HEK293 (cell line): ENCODE measurements around the gene MED15.
A peak's percentile ranks its signal among the peaks of the same experiment; 100 is the strongest.
"Not testable (repeated sequence)": the region's sequence is repeated elsewhere in the genome, so short reads cannot be mapped to it uniquely, and the experiment has no call there.

Source experiments
- CTCF ChIA-PET: fragments of 350-600 bp; formaldehyde crosslinking; extraction: SDS; loops from one replicate; lab custom pipeline; 2021; ENCODE audit warnings: antibody characterized with exemption; lab: Yijun Ruan, JAX
- POLR2A ChIA-PET: fragments of 300-600 bp; formaldehyde crosslinking; extraction: SDS; loops from one replicate; lab custom pipeline; 2020; ENCODE audit warnings: antibody characterized with exemption, inconsistent platforms; lab: Yijun Ruan, JAX
- H3K27ac ChIP-seq: fragments of 200-500 bp; sonication (Bioruptor generic); 2 replicates; pipeline ENCODE4 v1.5.1; 2014; ENCODE audit warnings: low read depth, low read length, control low read depth, inconsistent platforms; ENCODE audit errors: extremely low read depth
- H3K36me3 ChIP-seq, 2 experiments: fragments of 200-500 bp in 1 of 2; sonication (Bioruptor generic) in 1 of 2; 1 replicate in 1 of 2; 2 replicates in 1 of 2; pipeline ENCODE4 v1.5.1; 2014 to 2017; ENCODE audit warnings: inconsistent platforms in 2 of 2, low read length in 2 of 2; ENCODE audit not compliant: control insufficient read depth in 2 of 2, insufficient read depth in 1 of 2
- H3K4me1 ChIP-seq: fragments of 200-500 bp; sonication (Bioruptor generic); 2 replicates; pipeline ENCODE4 v1.5.1; 2014; ENCODE audit warnings: mild to moderate bottlenecking, low read length, inconsistent platforms; ENCODE audit not compliant: control insufficient read depth, insufficient read depth
- H3K4me3 ChIP-seq: 2 replicates; pipeline ENCODE4 v1.5.1; 2011; ENCODE audit warnings: low read depth, mild to moderate bottlenecking, control low read depth, low read length, moderate library complexity
- H3K9me3 ChIP-seq: fragments of 200-500 bp; sonication (Bioruptor generic); 2 replicates; pipeline ENCODE4 v1.5.1; 2014; ENCODE audit warnings: low read depth, low read length, inconsistent platforms; ENCODE audit not compliant: control insufficient read depth, insufficient read depth
- KLF16 ChIP-seq: fragments of 450-650 bp; formaldehyde crosslinking; IDR thresholded peaks from 2 replicates; pipeline ENCODE4 v1.5.1; 2017; ENCODE audit warnings: missing biosample characterization, missing genetic modification characterization
- MEIS1 ChIP-seq: sonication (generic); formaldehyde crosslinking; IDR thresholded peaks from 2 replicates; pipeline ENCODE4 v1.8.1; 2022; ENCODE audit warnings: missing genetic modification reagents, mild to moderate bottlenecking, borderline replicate concordance
- OVOL3 ChIP-seq: fragments of 450-650 bp; formaldehyde crosslinking; IDR thresholded peaks from 2 replicates; pipeline ENCODE4 v1.5.1; 2016; ENCODE audit warnings: missing biosample characterization, missing genetic modification characterization
- SP7 ChIP-seq: fragments of 450-650 bp; formaldehyde crosslinking; IDR thresholded peaks from 2 replicates; pipeline ENCODE4 v1.5.1; 2016; ENCODE audit warnings: missing biosample characterization, missing genetic modification characterization
- ZBTB1 ChIP-seq: fragments of 450-650 bp; formaldehyde crosslinking; IDR thresholded peaks from 2 replicates; pipeline ENCODE4 v1.5.1; 2016; ENCODE audit warnings: missing biosample characterization, missing genetic modification characterization
- ZEB2 ChIP-seq: fragments of 450-650 bp; formaldehyde crosslinking; IDR thresholded peaks from 2 replicates; pipeline ENCODE4 v1.5.1; 2016; ENCODE audit warnings: missing biosample characterization, missing genetic modification characterization
- ZFHX2 ChIP-seq: fragments of 450-650 bp; formaldehyde crosslinking; conservative IDR thresholded peaks from 2 replicates; pipeline ENCODE4 v1.5.1; 2016; ENCODE audit warnings: missing biosample characterization, missing genetic modification characterization
- ZNF157 ChIP-seq: fragments of 450-650 bp; formaldehyde crosslinking; IDR thresholded peaks from 2 replicates; pipeline ENCODE4 v1.5.1; 2016; ENCODE audit warnings: missing biosample characterization, missing genetic modification characterization
- ZNF366 ChIP-seq: fragments of 450-650 bp; formaldehyde crosslinking; conservative IDR thresholded peaks from 2 replicates; pipeline ENCODE4 v1.5.1; 2016; ENCODE audit warnings: missing biosample characterization, missing genetic modification characterization
- ZNF391 ChIP-seq: fragments of 450-650 bp; formaldehyde crosslinking; IDR thresholded peaks from 2 replicates; pipeline ENCODE4 v1.5.1; 2016; ENCODE audit warnings: low read depth, missing biosample characterization, missing genetic modification characterization, borderline replicate concordance
- ZNF677 ChIP-seq: fragments of 450-650 bp; IDR thresholded peaks from 2 replicates; pipeline ENCODE4 v1.5.0; 2018; ENCODE audit warnings: missing biosample characterization, mild to moderate bottlenecking, missing genetic modification characterization, moderate library complexity
- ZNF768 ChIP-seq: fragments of 450-650 bp; formaldehyde crosslinking; IDR thresholded peaks from 2 replicates; pipeline ENCODE4 v1.5.1; 2018; ENCODE audit warnings: missing biosample characterization, mild to moderate bottlenecking, missing genetic modification characterization
- ZSCAN16 ChIP-seq: fragments of 450-650 bp; formaldehyde crosslinking; IDR thresholded peaks from 2 replicates; pipeline ENCODE4 v1.5.1; 2016; ENCODE audit warnings: missing biosample characterization, missing genetic modification characterization
- TF ChIP-seq, protein P1 (sequence below): fragments of 450-650 bp; formaldehyde crosslinking; IDR thresholded peaks from 2 replicates; pipeline ENCODE4 v1.5.1; 2017; ENCODE audit warnings: missing biosample characterization, missing genetic modification characterization
- TF ChIP-seq, protein P2 (sequence below): fragments of 450-650 bp; formaldehyde crosslinking; IDR thresholded peaks from 2 replicates; pipeline ENCODE4 v1.5.1; 2016; ENCODE audit warnings: missing biosample characterization, missing genetic modification characterization
- TF ChIP-seq, protein P3 (sequence below): fragments of 450-650 bp; formaldehyde crosslinking; IDR thresholded peaks from 2 replicates; pipeline ENCODE4 v1.5.1; 2017; ENCODE audit warnings: missing biosample characterization, missing genetic modification characterization
- TF ChIP-seq, protein P4 (sequence below): fragments of 450-650 bp; formaldehyde crosslinking; IDR thresholded peaks from 2 replicates; pipeline ENCODE4 v1.5.1; 2016; ENCODE audit warnings: missing biosample characterization, missing genetic modification characterization
- TF ChIP-seq, protein P5 (sequence below): fragments of 450-650 bp; formaldehyde crosslinking; IDR thresholded peaks from 2 replicates; pipeline ENCODE4 v1.5.1; 2016; ENCODE audit warnings: missing biosample characterization, missing genetic modification characterization
- TF ChIP-seq, protein P6 (sequence below): fragments of 450-650 bp; formaldehyde crosslinking; IDR thresholded peaks from 2 replicates; pipeline ENCODE4 v1.5.1; 2016; ENCODE audit warnings: missing biosample characterization, missing genetic modification characterization

Gene MED15

DNA sequence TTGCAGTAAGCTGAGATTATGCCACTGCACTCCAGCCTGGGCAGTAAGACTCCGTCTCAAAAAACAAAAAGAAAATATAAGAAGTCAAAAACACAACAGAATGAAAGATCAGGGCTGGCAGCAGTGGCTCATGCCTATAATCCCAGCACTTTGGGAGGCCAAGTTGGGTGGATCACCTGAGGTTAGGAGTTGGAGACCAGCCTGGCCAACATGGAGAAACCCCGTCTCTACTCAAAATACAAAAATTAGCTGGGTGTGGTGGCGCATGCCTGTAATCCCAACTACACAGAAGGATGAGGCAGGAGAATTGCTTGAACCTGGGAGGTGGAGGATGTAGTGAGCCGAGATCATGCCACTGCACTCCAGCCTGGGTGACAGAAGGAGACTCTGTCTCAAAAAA is 87.1 kb downstream of the MED15 start:
- H3K4me3 ChIP-seq, H3K36me3 ChIP-seq, H3K4me1 ChIP-seq, H3K9me3 ChIP-seq: not testable (repeated sequence)
- TF ChIP-seq ZFHX2 (tag by site-specific recombination): 0 out of 2 replicates have a peak, but pooled peaks have one; percentile 2
- TF ChIP-seq, all 188 proteins: peak for 1; not testable (repeated sequence) for 187
- POLR2A ChIA-PET, H3K27ac ChIP-seq: not testable (repeated sequence)
- CTCF ChIA-PET: interaction anchor here (0.6 to 2.2 kb wide), 4 partner anchors 23 to 156 kb away, joined by 3 to 9 read pairs (median 4); no protein-coding TSS in a partner anchor

DNA sequence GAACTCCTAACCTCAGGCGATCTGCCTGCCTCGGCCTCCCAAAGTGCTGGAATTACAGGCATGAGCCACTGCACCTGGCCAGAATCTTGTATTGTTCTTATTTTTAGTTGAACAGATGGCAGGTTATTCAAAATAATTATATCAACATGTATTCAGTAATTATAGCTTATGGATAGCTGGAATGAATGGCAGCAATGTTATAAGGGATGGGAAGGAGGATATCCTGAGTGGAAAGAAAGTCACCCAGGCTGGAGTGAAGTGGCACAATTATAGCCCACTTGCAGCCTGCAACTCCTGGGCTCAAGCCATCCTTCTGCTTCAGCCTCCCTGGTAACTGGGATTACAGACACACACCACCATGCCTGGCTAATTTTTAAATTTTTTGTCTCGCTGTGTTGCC is 88.1 kb downstream of the MED15 start:
- no peaks in the 10 kb centered on the region for H3K4me1 ChIP-seq

DNA sequence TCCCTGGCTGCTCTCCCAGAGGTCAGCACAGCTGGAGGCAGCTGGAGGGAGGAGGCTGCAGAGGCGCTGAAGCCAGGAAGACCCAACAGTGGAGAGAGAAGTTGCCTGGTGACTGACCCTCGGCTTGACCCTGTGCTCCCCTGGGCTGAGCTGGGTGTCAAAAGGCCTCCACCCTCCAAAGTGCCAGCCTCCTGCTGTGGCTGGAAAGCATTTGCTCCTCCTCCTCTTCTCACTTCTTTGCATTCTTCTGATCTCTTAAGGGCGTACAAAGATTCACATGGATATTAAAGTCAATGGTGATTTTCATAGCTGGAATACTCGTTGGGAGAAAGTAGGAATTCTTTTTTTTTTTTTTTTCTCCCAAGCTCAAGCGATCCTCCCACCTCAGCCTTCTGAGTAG is 91.7 kb downstream of the MED15 start:
- Histone ChIP-seq H3K27ac (no peak overlapping the region), H3K36me3 (no peaks in the 10 kb centered on the region), H3K9me3 (no peaks in the 10 kb centered on the region), H3K4me1 (no peaks in the 10 kb centered on the region), H3K4me3 (no peak overlapping the region)
- CTCF ChIA-PET: interaction anchor here (0.7 to 1.6 kb wide), 5 partner anchors 27 to 315 kb away, joined by 3 to 5 read pairs (median 3); no protein-coding TSS in a partner anchor
- TF ChIP-seq ZBTB1 (tag by site-specific recombination) (no peak), ZNF768 (tag by site-specific recombination) (no peak), ZNF391 (tag by site-specific recombination) (no peak), ZNF157 (no peak), ZNF677 (tag by site-specific recombination) (no peak), ZNF366 (tag by site-specific recombination) (no peak), ZEB2 (tag by site-specific recombination) (no peak), KLF16 (no peak), ZSCAN16 (tag by site-specific recombination) (no peak), MEIS1 (no peak)
- TF ChIP-seq, protein P1, sequence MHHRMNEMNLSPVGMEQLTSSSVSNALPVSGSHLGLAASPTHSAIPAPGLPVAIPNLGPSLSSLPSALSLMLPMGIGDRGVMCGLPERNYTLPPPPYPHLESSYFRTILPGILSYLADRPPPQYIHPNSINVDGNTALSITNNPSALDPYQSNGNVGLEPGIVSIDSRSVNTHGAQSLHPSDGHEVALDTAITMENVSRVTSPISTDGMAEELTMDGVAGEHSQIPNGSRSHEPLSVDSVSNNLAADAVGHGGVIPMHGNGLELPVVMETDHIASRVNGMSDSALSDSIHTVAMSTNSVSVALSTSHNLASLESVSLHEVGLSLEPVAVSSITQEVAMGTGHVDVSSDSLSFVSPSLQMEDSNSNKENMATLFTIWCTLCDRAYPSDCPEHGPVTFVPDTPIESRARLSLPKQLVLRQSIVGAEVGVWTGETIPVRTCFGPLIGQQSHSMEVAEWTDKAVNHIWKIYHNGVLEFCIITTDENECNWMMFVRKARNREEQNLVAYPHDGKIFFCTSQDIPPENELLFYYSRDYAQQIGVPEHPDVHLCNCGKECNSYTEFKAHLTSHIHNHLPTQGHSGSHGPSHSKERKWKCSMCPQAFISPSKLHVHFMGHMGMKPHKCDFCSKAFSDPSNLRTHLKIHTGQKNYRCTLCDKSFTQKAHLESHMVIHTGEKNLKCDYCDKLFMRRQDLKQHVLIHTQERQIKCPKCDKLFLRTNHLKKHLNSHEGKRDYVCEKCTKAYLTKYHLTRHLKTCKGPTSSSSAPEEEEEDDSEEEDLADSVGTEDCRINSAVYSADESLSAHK: no peak
- TF ChIP-seq, protein P2, sequence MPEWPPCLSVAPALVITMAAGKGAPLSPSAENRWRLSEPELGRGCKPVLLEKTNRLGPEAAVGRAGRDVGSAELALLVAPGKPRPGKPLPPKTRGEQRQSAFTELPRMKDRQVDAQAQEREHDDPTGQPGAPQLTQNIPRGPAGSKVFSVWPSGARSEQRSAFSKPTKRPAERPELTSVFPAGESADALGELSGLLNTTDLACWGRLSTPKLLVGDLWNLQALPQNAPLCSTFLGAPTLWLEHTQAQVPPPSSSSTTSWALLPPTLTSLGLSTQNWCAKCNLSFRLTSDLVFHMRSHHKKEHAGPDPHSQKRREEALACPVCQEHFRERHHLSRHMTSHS (tag by site-specific recombination): no peak
- TF ChIP-seq, protein P3, sequence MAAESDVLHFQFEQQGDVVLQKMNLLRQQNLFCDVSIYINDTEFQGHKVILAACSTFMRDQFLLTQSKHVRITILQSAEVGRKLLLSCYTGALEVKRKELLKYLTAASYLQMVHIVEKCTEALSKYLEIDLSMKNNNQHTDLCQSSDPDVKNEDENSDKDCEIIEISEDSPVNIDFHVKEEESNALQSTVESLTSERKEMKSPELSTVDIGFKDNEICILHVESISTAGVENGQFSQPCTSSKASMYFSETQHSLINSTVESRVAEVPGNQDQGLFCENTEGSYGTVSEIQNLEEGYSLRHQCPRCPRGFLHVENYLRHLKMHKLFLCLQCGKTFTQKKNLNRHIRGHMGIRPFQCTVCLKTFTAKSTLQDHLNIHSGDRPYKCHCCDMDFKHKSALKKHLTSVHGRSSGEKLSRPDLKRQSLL (tag by site-specific recombination): no peak
- TF ChIP-seq, protein P4, sequence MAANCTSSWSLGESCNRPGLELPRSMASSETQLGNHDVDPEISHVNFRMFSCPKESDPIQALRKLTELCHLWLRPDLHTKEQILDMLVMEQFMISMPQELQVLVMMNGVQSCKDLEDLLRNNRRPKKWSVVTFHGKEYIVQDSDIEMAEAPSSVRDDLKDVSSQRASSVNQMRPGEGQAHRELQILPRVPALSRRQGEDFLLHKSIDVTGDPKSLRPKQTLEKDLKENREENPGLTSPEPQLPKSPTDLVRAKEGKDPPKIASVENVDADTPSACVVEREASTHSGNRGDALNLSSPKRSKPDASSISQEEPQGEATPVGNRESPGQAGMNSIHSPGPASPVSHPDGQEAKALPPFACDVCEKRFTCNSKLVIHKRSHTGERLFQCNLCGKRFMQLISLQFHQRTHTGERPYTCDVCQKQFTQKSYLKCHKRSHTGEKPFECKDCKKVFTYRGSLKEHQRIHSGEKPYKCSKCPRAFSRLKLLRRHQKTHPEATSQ: no peak
- TF ChIP-seq, protein P5, sequence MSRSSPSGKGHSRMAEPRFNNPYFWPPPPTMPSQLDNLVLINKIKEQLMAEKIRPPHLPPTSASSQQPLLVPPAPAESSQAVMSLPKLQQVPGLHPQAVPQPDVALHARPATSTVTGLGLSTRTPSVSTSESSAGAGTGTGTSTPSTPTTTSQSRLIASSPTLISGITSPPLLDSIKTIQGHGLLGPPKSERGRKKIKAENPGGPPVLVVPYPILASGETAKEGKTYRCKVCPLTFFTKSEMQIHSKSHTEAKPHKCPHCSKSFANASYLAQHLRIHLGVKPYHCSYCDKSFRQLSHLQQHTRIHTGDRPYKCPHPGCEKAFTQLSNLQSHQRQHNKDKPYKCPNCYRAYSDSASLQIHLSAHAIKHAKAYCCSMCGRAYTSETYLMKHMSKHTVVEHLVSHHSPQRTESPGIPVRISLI (tag by site-specific recombination): no peak
- POLR2A ChIA-PET: interaction anchor here (0.6 kb wide), 1 partner anchor 10 kb away, joined by 3 read pairs; no protein-coding TSS in a partner anchor

More for the DNA sequence above, 88.1 kb downstream of the MED15 start:
- Histone ChIP-seq H3K27ac (no peak overlapping the region), H3K36me3 (no peaks in the 10 kb centered on the region), H3K9me3 (no peaks in the 10 kb centered on the region), H3K4me3 (no peak overlapping the region)
- ChIA-PET CTCF (interaction anchor here (0.7 to 2.2 kb wide), 4 partner anchors 11 to 52 kb away, joined by 3 to 9 read pairs (median 4); no protein-coding TSS in a partner anchor), POLR2A (no interaction called here)
- TF ChIP-seq SP7 (tag by site-specific recombination) (peak; percentile 30; the same call in 1 of the 2 replicates), OVOL3 (no peak)
- TF ChIP-seq, protein P6, sequence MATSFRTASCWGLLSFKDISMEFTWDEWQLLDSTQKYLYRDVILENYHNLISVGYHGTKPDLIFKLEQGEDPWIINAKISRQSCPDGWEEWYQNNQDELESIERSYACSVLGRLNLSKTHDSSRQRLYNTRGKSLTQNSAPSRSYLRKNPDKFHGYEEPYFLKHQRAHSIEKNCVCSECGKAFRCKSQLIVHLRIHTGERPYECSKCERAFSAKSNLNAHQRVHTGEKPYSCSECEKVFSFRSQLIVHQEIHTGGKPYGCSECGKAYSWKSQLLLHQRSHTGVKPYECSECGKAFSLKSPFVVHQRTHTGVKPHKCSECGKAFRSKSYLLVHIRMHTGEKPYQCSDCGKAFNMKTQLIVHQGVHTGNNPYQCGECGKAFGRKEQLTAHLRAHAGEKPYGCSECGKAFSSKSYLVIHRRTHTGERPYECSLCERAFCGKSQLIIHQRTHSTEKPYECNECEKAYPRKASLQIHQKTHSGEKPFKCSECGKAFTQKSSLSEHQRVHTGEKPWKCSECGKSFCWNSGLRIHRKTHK (tag by site-specific recombination): no peak
